Transverse colon (tissue), 4 donors: ENCODE data around the gene MEGF11. TPM values are rescaled to one million over a fixed set of nuclear protein-coding genes. Genes with fewer than 3 reads are reported as not detected.

ENCODE experiments used
- DNase-seq: peaks from one replicate; pipeline ENCODE4 v3.0.0-alpha.2; 2019
- H3K27ac ChIP-seq, 4 donors: fragments of 200-600 bp; sonication (generic); 2 replicates each; pipeline ENCODE4 v1.5.1; 2016 to 2018; ENCODE audit warnings: inconsistent platforms in 4 of 4
- H3K27me3 ChIP-seq: fragments of 200-600 bp; sonication (generic); 2 replicates; pipeline ENCODE4 v1.5.1; 2017; ENCODE audit warnings: inconsistent platforms
- H3K36me3 ChIP-seq, 4 donors: fragments of 200-600 bp; sonication (generic); 2 replicates each; pipeline ENCODE4 v1.5.1; 2017 to 2019; ENCODE audit warnings: inconsistent platforms in 4 of 4
- H3K4me1 ChIP-seq, 4 donors: fragments of 200-600 bp; sonication (generic); 2 replicates each; pipeline ENCODE4 v1.5.1; 2017 to 2020; ENCODE audit warnings: inconsistent platforms in 4 of 4
- H3K4me3 ChIP-seq, 4 donors: fragments of 200-600 bp; sonication (generic); 1 replicate in 1 of 4; 2 replicates in 3 of 4; pipeline versions ENCODE4 v1.5.1 to v1.6.1; 2017 to 2019; ENCODE audit warnings: inconsistent platforms in 4 of 4
- H3K9me3 ChIP-seq, 2 donors: fragments of 200-600 bp; sonication (generic); 2 replicates each; pipeline ENCODE4 v1.5.1; 2017 to 2019; ENCODE audit warnings: inconsistent platforms in 2 of 2
- EP300 ChIP-seq: sonication (generic); formaldehyde crosslinking; IDR thresholded peaks from one replicate; pipeline ENCODE4 v1.6.1; 2017; ENCODE audit warnings: antibody characterized with exemption, low read depth
- POLR2A ChIP-seq: fragments of 450-650 bp; IDR thresholded peaks from one replicate; pipeline ENCODE4 v1.6.1; 2016; ENCODE audit warnings: antibody characterized with exemption, mild to moderate bottlenecking, moderate library complexity
- POLR2AphosphoS5 ChIP-seq, 3 donors: sonication (generic); formaldehyde crosslinking; IDR thresholded peaks; one replicate each; pipeline ENCODE4 v1.6.1; 2016; ENCODE audit warnings: antibody characterized with exemption in 3 of 3
- WGBS, 2 donors: methylation state at CpG; one replicate each; pipeline ENCODE4 v1.1.5; 2018; ENCODE audit warnings: low coverage in 1 of 2; 5-methylcytosine and 5-hydroxymethylcytosine counted together
- in situ Hi-C, 4 donors: fragments of 200-750 bp; cut with MboI; loops; one replicate each; pipeline versions ENCODE4 v1.15.0 to v1.15.1; 2017; ENCODE audit warnings: low sequenced_read_pairs in 3 of 4, low pct_ligation_motif_present in 1 of 4, low pct_unique_long_range_greater_than_20kb in 1 of 4
- intact Hi-C: fragments of 100-400 bp; cut with DNase I; formaldehyde crosslinking; loops from one replicate; pipeline ENCODE4 v1.15.1; 2023; ENCODE audit warnings: low total_unique reads
- total RNA-seq, 4 donors: library from RNA; depleted of rRNA; stranded (reverse); fragments of >200 nt; gene quantifications; one replicate each; pipeline ENCODE4 v1.1.0, GENCODE V29; 2016
- TF ChIP-seq, protein P1 (sequence below), 5 experiments: fragments of 200-600 bp in 3 of 5; fragments of 450-650 bp in 2 of 5; sonication (generic) in 3 of 5; IDR thresholded peaks; 1 replicate in 2 of 5; 2 replicates in 3 of 5; pipeline ENCODE4 v1.5.1; 2016 to 2017; ENCODE audit warnings: antibody characterized with exemption in 5 of 5, inconsistent platforms in 3 of 5, mild to moderate bottlenecking in 2 of 5, moderate library complexity in 1 of 5

Gene MEGF11
- total RNA-seq, 4 donors from 2014 or later, result 0.16 TPM; not detected in 3

GRCh38 chr15:66099950-66100671 is 153.4 kb downstream of the MEGF11 start:
- Histone ChIP-seq H3K27ac (no peak overlapping the region), H3K4me3 (no peak overlapping the region), H3K36me3 (no peaks in the 10 kb centered on the region), H3K9me3 (no peaks in the 10 kb centered on the region), H3K27me3 (no peaks in the 10 kb centered on the region), H3K4me1 (no peaks in the 10 kb centered on the region)
- WGBS, 2 donors, result 81% methylated on average over 15 of the region's 15 CpGs; no CpG with 5 or more reads in 1 of the 2 donors
- TF ChIP-seq, protein P1, sequence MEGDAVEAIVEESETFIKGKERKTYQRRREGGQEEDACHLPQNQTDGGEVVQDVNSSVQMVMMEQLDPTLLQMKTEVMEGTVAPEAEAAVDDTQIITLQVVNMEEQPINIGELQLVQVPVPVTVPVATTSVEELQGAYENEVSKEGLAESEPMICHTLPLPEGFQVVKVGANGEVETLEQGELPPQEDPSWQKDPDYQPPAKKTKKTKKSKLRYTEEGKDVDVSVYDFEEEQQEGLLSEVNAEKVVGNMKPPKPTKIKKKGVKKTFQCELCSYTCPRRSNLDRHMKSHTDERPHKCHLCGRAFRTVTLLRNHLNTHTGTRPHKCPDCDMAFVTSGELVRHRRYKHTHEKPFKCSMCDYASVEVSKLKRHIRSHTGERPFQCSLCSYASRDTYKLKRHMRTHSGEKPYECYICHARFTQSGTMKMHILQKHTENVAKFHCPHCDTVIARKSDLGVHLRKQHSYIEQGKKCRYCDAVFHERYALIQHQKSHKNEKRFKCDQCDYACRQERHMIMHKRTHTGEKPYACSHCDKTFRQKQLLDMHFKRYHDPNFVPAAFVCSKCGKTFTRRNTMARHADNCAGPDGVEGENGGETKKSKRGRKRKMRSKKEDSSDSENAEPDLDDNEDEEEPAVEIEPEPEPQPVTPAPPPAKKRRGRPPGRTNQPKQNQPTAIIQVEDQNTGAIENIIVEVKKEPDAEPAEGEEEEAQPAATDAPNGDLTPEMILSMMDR (IDR thresholded peaks at IDR 0.05), result no peak
- TF ChIP-seq POLR2A, result no peak
- no peak for TF ChIP-seq EP300
- no peak for TF ChIP-seq POLR2AphosphoS5 (IDR thresholded peaks at IDR 0.05)
- DNase-seq, result no peak
- in situ Hi-C loops, result no loop called here
- intact Hi-C loops, result no loop called here

DNA sequence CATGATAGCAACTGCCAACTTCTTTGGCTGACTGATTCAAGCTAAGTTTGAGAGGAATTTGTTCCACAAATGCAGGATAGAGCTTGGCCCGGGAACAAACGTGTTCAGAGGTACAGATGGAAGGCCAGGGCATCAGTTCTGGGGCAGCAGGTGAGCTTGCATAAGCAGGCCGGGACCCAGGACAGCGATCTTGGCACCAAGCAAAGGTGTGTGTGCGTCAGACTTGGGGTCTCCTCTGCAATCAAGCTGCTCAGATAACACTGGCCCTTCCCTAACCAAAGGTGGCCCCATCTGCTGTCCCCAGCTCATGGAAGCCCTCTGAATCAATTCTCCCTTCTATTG is 155.6 kb downstream of the MEGF11 start:
- H3K4me1 ChIP-seq, result no peaks in the 10 kb centered on the region
- in situ Hi-C loops (no loop called here), intact Hi-C loops (no loop called here)
- no peak overlapping the region for H3K27ac ChIP-seq
- no peaks in the 10 kb centered on the region for H3K9me3 ChIP-seq
- H3K27me3 ChIP-seq, result no peaks in the 10 kb centered on the region
- H3K4me3 ChIP-seq, result no peak overlapping the region
- 64% methylated on average over 5 of the region's 5 CpGs; no CpG with 5 or more reads in 1 of the 2 donors for WGBS, 2 donors
- no peak for DNase-seq
- H3K36me3 ChIP-seq, result no peaks in the 10 kb centered on the region
- no peak for TF ChIP-seq POLR2A
- no peak for TF ChIP-seq EP300
- TF ChIP-seq POLR2AphosphoS5 (IDR thresholded peaks at IDR 0.05), result no peak
- TF ChIP-seq, protein P1 (IDR thresholded peaks at IDR 0.05), result no peak

GRCh38 chr15:66097151-66098021 is 156.2 kb downstream of the MEGF11 start:
- DNase-seq, result no peak
- Histone ChIP-seq H3K4me1 (no peaks in the 10 kb centered on the region), H3K27ac (no peak overlapping the region), H3K36me3 (no peaks in the 10 kb centered on the region), H3K4me3 (no peak overlapping the region), H3K9me3 (no peaks in the 10 kb centered on the region), H3K27me3 (no peaks in the 10 kb centered on the region)
- WGBS, 2 donors, result 58 to 77% methylated on average over 6 to 15 of the region's 15 CpGs
- TF ChIP-seq POLR2A (no peak), EP300 (no peak), POLR2AphosphoS5 (IDR thresholded peaks at IDR 0.05) (no peak)
- TF ChIP-seq, protein P1 (IDR thresholded peaks at IDR 0.05), result no peak
- in situ Hi-C loops, result no loop called here
- intact Hi-C loops, result no loop called here

DNA sequence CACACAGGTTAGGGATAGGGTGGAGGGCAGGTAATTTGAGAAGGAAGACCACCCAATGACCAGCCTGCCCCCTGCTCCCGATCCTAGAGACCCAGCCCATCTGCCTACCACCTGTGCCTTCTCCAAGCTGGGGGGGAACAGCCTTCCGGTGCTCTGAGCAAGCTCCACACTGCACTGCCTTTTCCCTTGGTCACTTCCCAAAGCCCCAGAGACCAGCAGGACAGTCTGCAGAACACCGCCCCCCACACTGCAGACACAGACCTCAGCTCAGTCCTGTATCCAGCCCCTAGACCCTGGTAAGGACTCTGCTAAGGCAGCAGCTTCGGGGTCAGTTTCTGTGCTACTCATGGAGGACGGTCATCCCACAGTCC is 156.9 kb downstream of the MEGF11 start:
- no peaks in the 10 kb centered on the region for H3K4me1 ChIP-seq
- no peaks in the 10 kb centered on the region for H3K9me3 ChIP-seq
- no peak for DNase-seq
- TF ChIP-seq, protein P1 (IDR thresholded peaks at IDR 0.05), result no peak
- no peak for TF ChIP-seq EP300
- TF ChIP-seq POLR2A, result no peak
- TF ChIP-seq POLR2AphosphoS5 (IDR thresholded peaks at IDR 0.05), result no peak
- H3K36me3 ChIP-seq, result no peaks in the 10 kb centered on the region
- no peaks in the 10 kb centered on the region for H3K27me3 ChIP-seq
- intact Hi-C loops, result no loop called here
- in situ Hi-C loops, result no loop called here
- H3K27ac ChIP-seq, result no peak overlapping the region
- no peak overlapping the region for H3K4me3 ChIP-seq
- WGBS, 2 donors, result 87 to 100% methylated on average over 1 to 5 of the region's 5 CpGs
